HCT116 (cell line): ENCODE data around the gene CHTF18.

Experiments
- ATF3 ChIP-seq: IDR thresholded peaks from 2 replicates; pipeline ENCODE4 v1.6.1; 2012
- CBX3 ChIP-seq: IDR thresholded peaks from 2 replicates; pipeline ENCODE4 v1.6.1; 2012; ENCODE audit warnings: low read depth
- CTCF ChIP-seq, 3 experiments: fragments of 200-600 bp in 1 of 3; sonication (generic) in 1 of 3; IDR thresholded peaks in 2 of 3; conservative IDR thresholded peaks in 1 of 3; 2 replicates each; pipeline ENCODE4 v1.5.1; 2012 to 2017; ENCODE audit warnings: low read depth in 2 of 3, low read length in 2 of 3, antibody characterized with exemption in 1 of 3, borderline replicate concordance in 1 of 3, control low read depth in 1 of 3, mild to moderate bottlenecking in 1 of 3, mixed read lengths in 1 of 3, mixed run types in 1 of 3, moderate library complexity in 1 of 3; ENCODE audit not compliant: insufficient read depth in 1 of 3
- EZH2 ChIP-seq: fragments of 200-600 bp; sonication (generic); IDR thresholded peaks from 2 replicates; pipeline ENCODE4 v1.6.1; 2017; ENCODE audit warnings: antibody characterized with exemption, mixed run types
- EZH2phosphoT487 ChIP-seq: fragments of 200-600 bp; IDR thresholded peaks from 2 replicates; pipeline ENCODE4 v1.6.1; 2018; ENCODE audit warnings: antibody characterized with exemption, borderline replicate concordance
- MAX ChIP-seq: IDR thresholded peaks from 2 replicates; pipeline ENCODE4 v1.6.1; 2012
- POLR2A ChIP-seq: IDR thresholded peaks from 2 replicates; pipeline ENCODE4 v1.7.0; 2011; ENCODE audit warnings: borderline replicate concordance; ENCODE audit not compliant: insufficient read depth, insufficient read length; ENCODE audit errors: extremely low read depth
- RAD21 ChIP-seq: IDR thresholded peaks from 2 replicates; pipeline ENCODE4 v1.6.1; 2012; ENCODE audit warnings: low read depth, mild to moderate bottlenecking
- REST ChIP-seq: IDR thresholded peaks from 2 replicates; pipeline ENCODE4 v1.6.1; 2012; ENCODE audit warnings: low read depth
- SP1 ChIP-seq: IDR thresholded peaks from 2 replicates; pipeline ENCODE4 v1.6.1; 2012; ENCODE audit warnings: low read depth
- YY1 ChIP-seq: IDR thresholded peaks from 2 replicates; pipeline ENCODE4 v1.6.1; 2011; ENCODE audit warnings: low read length, low read depth, moderate library complexity, mild to moderate bottlenecking; ENCODE audit not compliant: insufficient replicate concordance; ENCODE audit errors: extremely low read depth
- ZBTB33 ChIP-seq: IDR thresholded peaks from 2 replicates; pipeline ENCODE4 v1.6.1; 2011; ENCODE audit warnings: mild to moderate bottlenecking, low read length, moderate library complexity; ENCODE audit not compliant: insufficient replicate concordance; ENCODE audit errors: extremely low read depth
- ZNF274 ChIP-seq: fragments of 200-500 bp; sonication (Bioruptor generic); IDR thresholded peaks from 2 replicates; pipeline ENCODE4 v1.6.1; 2014; ENCODE audit warnings: mild to moderate bottlenecking, low read depth, low read length, inconsistent platforms

GRCh38 chr16:832652-833336 lies 44.4 kb downstream of the CHTF18 start:
- TF ChIP-seq CTCF (IDR thresholded peaks at IDR 0.05 in 2 of 3, conservative IDR thresholded peaks at IDR 0.05 in 1 of 3; ENCODE audit: borderline replicate concordance in 1 of 3, insufficient read depth in 1 of 3, low read depth in 2 of 3, low read length in 2 of 3), result no peak
- TF ChIP-seq ZBTB33, result no peak
- TF ChIP-seq EZH2, result no peak
- TF ChIP-seq RAD21, result no peak
- no peak for TF ChIP-seq EZH2phosphoT487
- no peak for TF ChIP-seq REST
- TF ChIP-seq POLR2A, result no peak
- TF ChIP-seq ATF3, result no peak
- TF ChIP-seq CBX3, result no peak
- no peak for TF ChIP-seq SP1
- no peak for TF ChIP-seq YY1
- no peak for TF ChIP-seq ZNF274
- no peak for TF ChIP-seq MAX
